Keratinocyte (primary cell): ENCODE measurements around the gene PLA2G10.

Experiments used
- CTCF ChIP-seq, 3 experiments: IDR thresholded peaks in 1 of 3; conservative IDR thresholded peaks in 1 of 3; optimal IDR thresholded peaks in 1 of 3; 2 replicates in 2 of 3; 3 replicates in 1 of 3; pipeline versions ENCODE3 to v1.5.1; 2011; ENCODE audit warnings: low read length in 3 of 3, mild to moderate bottlenecking in 3 of 3, moderate library complexity in 2 of 3, control low read depth in 1 of 3, inconsistent platforms in 1 of 3; ENCODE audit not compliant: insufficient read depth in 2 of 3; ENCODE audit errors: extremely low read depth in 1 of 3
- EZH2 ChIP-seq: IDR thresholded peaks from one replicate; pipeline ENCODE4 v1.6.1; 2012; ENCODE audit warnings: inconsistent platforms, mild to moderate bottlenecking, low read length, moderate library complexity

- TF ChIP-seq CTCF (optimal IDR thresholded peaks at IDR 0.05 in 1 of 3, IDR thresholded peaks at IDR 0.05 in 1 of 3, conservative IDR thresholded peaks at IDR 0.05 in 1 of 3; ENCODE audit: extremely low read depth in 1 of 3, insufficient read depth in 2 of 3, low read length in 3 of 3) = no peak
- TF ChIP-seq EZH2 = no peak
These were observed 17.5 kb downstream of the PLA2G10 start for GRCh38 chr16:14676633-14677032.
